ENCODE results near the gene HAPSTR1. TPM values are rescaled to one million over a fixed set of nuclear protein-coding genes. Genes with fewer than 3 reads are reported as not detected.

HAPSTR1 gene
- total and polyA plus RNA-seq, 2 experiments from 2014 or later, result 9.5 to 66.0 TPM

- Histone ChIP-seq H3K36me3 (ENCODE audit: insufficient read depth) (peaks cover 56% of the 10 kb centered on the region), H3K4me1 (ENCODE audit: insufficient read depth) (peaks cover 31% of the 10 kb centered on the region), H2AFZ (no peak overlapping the region), H3K4me2 (no peak overlapping the region), H3K9me2 (ENCODE audit: insufficient read depth) (no peaks in the 10 kb centered on the region), H3F3A (replicated peaks; ENCODE audit: low read depth) (no peaks in the 10 kb centered on the region), H3K4me3 (no peak overlapping the region), H3K79me2 (replicated peaks; ENCODE audit: insufficient read depth) (peaks cover 100% of the 10 kb centered on the region), H3K27ac (ENCODE audit: low read depth) (no peak overlapping the region), H4K20me1 (replicated peaks; ENCODE audit: insufficient read depth) (peaks cover 85% of the 10 kb centered on the region), H3K27me3 (ENCODE audit: insufficient read depth) (no peaks in the 10 kb centered on the region)
- Mint-ChIP-seq H3K27ac (no peak overlapping the region), H3K9me3 (no peaks in the 10 kb centered on the region), H3K4me1 (peaks cover 29% of the 10 kb centered on the region), H3K27me3 (ENCODE audit: insufficient read depth, low read depth, poor library complexity) (peaks cover under 1% of the 10 kb centered on the region), H3K4me3 (no peak overlapping the region), H3K36me3 (ENCODE audit: low read depth) (peaks cover 88% of the 10 kb centered on the region)
- TF ChIP-seq ZNF331 (CRISPR knock-in tag; IDR thresholded peaks at IDR 0.05; ENCODE audit: low read depth) (no peak), EZH2phosphoT487 (IDR thresholded peaks at IDR 0.05; ENCODE audit: unreplicated experiment) (no peak), STAT1 (IDR thresholded peaks at IDR 0.05; ENCODE audit: unreplicated experiment) (no peak), ETS1 (IDR thresholded peaks at IDR 0.05) (no peak), POLR2AphosphoS5 (IDR thresholded peaks at IDR 0.05; ENCODE audit: low read depth) (no peak), CTCF (conservative IDR thresholded peaks at IDR 0.05; ENCODE audit: low read depth in 2 of 2) (no peak), NANOG (IDR thresholded peaks at IDR 0.05; ENCODE audit: borderline replicate concordance) (no peak), EZH2 (IDR thresholded peaks at IDR 0.05; ENCODE audit: low read depth, unreplicated experiment) (no peak), CREB1 (CRISPR knock-in tag; IDR thresholded peaks at IDR 0.05; ENCODE audit: low read depth) (no peak), JUNB (IDR thresholded peaks at IDR 0.05; ENCODE audit: unreplicated experiment) (no peak), ZNF462 (CRISPR knock-in tag; IDR thresholded peaks at IDR 0.05) (no peak), ZNF114 (CRISPR knock-in tag; IDR thresholded peaks at IDR 0.05) (no peak)
- TF ChIP-seq, protein P1, sequence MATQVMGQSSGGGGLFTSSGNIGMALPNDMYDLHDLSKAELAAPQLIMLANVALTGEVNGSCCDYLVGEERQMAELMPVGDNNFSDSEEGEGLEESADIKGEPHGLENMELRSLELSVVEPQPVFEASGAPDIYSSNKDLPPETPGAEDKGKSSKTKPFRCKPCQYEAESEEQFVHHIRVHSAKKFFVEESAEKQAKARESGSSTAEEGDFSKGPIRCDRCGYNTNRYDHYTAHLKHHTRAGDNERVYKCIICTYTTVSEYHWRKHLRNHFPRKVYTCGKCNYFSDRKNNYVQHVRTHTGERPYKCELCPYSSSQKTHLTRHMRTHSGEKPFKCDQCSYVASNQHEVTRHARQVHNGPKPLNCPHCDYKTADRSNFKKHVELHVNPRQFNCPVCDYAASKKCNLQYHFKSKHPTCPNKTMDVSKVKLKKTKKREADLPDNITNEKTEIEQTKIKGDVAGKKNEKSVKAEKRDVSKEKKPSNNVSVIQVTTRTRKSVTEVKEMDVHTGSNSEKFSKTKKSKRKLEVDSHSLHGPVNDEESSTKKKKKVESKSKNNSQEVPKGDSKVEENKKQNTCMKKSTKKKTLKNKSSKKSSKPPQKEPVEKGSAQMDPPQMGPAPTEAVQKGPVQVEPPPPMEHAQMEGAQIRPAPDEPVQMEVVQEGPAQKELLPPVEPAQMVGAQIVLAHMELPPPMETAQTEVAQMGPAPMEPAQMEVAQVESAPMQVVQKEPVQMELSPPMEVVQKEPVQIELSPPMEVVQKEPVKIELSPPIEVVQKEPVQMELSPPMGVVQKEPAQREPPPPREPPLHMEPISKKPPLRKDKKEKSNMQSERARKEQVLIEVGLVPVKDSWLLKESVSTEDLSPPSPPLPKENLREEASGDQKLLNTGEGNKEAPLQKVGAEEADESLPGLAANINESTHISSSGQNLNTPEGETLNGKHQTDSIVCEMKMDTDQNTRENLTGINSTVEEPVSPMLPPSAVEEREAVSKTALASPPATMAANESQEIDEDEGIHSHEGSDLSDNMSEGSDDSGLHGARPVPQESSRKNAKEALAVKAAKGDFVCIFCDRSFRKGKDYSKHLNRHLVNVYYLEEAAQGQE (IDR thresholded peaks at IDR 0.05; ENCODE audit: unreplicated experiment), result no peak
- ATAC-seq (no peak), DNase-seq (ENCODE audit: low spot score) (no peak)
Measured at GRCh38 chr16:9103546-9103945, 12.1 kb downstream of the HAPSTR1 start.
